Activated CD4-positive, alpha-beta T cell treated with anti-CD3 and anti-CD28 coated beads, Interleukin-2, amount 50 U/mL, for 4 hours (primary cell): ENCODE results near the gene WDR47.
A peak's percentile ranks its signal among the peaks of the same experiment; 100 is the strongest.
"Not testable (repeated sequence)": the region's sequence is repeated elsewhere in the genome, so short reads cannot be mapped to it uniquely, and the experiment has no call there.

Source experiments
- DNase-seq, 2 experiments: peaks; one replicate each; pipeline ENCODE4 v3.0.0-alpha.2; 2020

Gene WDR47

DNA sequence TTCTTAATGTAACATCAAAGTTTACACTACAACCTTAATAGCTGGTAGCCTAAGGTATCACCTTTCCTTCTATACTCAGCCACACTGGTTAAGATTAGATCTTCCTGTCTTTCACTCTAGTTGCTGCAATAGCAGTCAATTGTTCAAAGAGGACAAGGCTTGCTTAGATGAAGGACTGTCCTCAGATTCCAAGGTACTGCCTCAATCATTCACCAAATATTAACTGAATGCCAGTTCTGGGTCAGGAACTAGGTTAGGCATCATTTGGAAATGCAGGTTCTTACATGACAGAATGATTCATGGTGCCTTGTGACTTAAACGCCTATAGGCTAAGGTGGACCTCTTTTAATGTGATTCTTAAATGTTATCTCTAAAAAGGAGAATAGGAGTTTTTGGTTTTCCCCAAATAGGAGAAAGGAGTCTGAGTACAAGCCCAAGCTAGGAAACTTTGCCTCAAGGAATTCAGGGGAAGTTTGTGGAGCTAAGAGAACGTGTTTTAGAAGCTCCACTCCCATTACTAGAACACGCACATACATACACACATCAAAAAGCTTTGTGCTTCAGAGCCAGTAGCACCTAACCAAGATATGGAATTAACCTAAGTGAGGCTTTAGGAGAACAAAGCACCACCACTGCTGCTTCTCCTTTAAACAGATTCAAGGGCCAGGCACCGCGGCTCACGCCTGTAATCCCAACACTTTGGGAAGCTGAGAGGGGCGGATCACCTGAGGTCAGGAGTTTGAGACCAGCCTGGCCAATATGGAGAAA is 8.5 kb upstream of the WDR47 start:
- no peak for DNase-seq

DNA sequence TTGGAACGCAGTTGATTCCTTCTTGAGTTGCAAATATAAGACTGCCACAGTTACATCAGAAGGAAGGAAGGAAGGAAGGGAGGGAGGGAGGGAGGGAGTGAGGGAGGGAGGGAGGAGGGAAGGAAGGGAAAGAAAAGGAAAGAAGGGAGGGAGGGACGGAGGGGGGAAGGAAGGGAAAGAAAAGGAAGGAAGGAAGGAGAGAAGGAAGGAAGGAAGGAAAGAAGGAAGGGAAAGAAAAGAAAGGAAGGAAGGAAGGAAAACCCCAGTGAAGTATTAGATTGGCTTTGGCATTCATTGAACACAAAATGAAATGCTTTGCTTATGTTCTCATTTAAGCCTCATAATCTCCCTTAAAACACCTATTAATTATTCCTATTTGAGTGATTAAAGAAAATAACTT is 6.4 kb upstream of the WDR47 start:
- DNase-seq, result no peak

DNA sequence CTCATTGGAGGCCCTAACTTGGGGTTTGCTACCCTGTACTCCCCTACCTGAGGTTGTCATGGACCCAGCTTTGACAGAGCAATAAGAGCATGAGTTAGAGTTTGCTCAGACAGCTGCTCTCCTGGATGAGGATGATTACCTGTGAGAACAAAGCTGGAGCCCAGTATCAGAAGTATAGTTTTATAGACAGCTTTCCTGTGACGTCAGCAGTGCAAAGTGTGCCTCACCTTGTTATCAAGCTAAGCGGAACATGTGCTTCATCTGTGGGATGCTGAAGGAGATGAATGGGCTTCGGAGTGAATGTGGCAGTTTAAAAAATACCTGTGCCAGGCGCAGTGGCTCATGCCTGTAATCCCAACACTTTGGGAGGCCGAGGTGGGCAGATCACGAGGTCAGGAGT is 5.4 kb upstream of the WDR47 start:
- no peak for DNase-seq

DNA sequence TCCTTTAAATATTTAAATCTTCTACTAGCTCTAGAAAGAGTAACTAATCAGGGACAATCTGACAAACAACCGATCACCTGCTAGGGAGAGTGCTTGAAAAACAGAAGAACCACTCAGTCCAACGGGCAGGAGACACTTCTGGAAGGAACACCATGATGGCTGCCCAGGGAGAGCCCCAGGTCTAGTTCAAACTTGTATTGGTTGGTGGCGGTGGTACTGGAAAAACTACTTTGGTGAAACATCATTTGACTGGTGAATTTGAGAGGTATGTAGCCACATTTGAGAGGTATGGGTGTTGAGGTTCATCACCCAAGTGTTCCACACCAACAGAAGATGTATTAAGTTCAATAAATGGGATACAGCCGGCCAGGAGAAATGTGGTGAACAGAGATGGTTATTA is 4.8 kb upstream of the WDR47 start:
- no peak for DNase-seq

DNA sequence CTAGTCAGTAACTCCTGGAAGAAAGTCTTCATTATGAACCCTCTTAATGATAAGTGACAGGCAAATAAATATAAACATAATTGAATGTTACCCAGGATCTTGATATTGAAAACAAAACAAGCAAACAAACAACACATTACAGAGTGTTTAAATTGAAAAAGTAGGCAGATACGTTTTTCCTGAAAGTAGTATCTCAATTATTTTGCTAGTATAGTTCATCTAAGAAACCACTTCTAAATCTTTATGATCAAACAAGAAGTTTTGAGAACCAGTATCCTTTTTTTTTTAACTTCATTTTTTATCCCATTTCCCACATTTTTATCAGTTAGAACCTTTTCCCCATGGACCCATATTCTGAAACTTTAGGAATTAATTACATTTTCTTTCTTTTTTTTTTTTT is 3.7 kb upstream of the WDR47 start:
- DNase-seq, result no peak

DNA sequence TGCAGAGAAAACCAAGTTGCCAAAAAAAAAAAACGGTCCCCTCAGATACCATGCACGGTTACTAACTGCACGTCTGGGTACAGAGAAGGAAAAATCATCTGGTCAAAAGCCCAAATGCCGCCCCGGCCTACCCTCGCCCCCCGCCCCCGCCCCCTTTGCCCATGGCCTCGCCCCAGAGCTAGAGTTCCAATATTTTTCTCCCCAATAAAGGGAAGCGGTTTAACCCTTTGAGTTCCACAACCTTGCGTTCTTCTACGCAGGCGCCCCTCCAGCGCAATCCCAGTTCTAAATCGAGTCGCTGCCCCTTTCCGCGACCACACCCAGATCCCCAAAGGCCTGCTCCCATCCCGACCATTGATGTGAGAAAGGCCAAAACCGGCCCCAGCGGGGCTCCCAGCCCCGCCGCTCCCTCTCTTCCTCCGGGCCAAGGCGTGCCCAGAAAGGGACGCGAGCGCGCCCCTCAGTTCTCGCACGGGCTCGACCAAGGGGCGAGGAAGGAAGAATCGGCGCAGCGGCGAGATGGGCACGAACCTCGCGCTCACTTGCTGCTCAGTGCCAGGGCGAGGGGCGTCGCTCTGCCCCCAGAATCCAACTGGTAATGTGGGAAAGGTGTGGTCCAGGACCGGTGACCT is 797 bp downstream of the WDR47 start:
- DNase-seq, result peak in 1 of 2 experiments; percentile 1

GRCh38 chr1:109040627-109040988 is 1.3 kb downstream of the WDR47 start:
- no peak for DNase-seq

GRCh38 chr1:109034382-109034781 is 7.5 kb downstream of the WDR47 start:
- DNase-seq, result no peak

- DNase-seq, result not testable (repeated sequence)
Observed at GRCh38 chr1:109029493-109029892, 12.4 kb downstream of the WDR47 start.

GRCh38 chr1:109027841-109028240 is 14.1 kb downstream of the WDR47 start:
- no peak for DNase-seq

DNA sequence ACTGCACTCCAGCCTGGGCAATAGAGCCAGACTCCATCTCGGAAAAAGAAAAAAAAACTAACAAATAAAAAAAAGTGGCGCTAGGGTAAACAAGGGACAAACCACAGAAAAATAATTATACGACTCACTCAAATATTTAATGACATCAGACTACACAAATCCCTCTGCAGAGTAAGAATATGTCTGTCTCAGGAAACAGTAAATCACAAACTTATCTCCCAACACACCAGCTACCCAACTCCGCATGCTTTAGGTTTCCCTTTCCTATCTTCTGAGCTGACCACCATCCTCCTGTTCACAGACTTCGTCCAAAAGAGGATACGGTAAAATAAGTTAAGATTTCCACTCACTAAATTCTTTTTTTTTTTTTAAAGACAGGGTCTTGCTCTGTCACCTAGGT is 16.2 kb downstream of the WDR47 start:
- DNase-seq, result no peak

DNA sequence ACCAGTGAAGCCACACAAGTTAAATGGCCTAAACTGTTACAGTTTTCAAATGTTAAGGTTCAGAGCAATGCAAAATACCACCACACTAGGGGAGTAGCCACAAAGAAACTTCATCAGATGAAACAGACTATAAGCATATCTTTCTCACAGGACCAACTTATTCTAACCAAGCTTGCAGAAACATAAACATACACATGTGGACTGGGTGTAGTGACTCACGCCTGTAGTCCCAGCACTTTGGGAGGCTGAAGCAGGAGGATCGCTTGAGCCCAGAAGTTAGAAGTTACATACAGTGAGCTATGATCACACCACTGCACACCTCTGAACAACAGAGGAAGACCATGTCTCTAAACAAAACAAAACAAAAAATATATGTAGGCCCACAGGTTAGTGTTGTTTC is 17.3 kb downstream of the WDR47 start:
- DNase-seq, result no peak

DNA sequence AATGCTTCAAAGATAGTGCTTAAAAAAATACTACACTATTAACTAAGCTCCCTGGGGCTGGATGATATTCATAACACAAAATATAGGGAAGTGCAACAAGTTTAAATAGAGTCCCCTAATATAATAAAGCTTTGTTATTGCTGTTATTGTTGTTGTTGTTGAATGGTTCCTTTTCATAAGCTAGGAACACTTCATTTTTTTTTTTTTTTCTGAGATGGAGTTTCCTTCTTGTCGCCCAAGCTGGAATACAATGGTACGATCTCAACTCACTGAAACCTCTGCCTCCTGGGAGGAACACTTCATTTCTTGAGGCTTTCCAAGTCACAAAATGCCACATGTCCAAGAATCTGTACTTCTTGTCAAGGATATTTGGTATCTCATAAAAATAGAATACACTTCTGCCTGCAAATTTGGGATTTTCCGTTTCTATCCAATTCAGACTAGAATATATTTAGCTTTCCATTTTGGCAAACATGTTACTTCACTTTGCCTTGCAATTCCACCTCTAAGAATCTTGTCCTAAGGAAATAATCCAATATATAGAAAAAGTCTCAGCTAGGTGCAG is 21.1 kb downstream of the WDR47 start:
- DNase-seq, result no peak

DNA sequence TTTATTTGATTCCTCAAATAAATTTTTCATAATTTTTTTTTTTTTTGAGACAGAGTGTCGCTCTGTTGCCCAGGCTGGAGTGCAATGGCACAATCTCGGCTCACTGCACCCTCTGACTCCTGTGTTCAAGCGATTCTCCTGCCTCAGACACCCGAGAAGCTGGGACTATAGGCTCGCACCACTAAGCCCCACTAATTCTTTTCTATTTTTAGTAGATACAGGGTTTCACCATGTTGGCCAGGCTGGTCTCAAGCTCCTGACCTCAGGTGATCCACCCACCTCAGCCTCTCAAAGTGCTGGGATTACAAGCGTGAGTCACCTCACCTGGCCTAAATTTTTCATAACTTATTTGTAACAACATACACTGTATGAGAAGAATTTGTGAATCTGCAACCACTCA is 24.2 kb downstream of the WDR47 start:
- not testable (repeated sequence) for DNase-seq

DNA sequence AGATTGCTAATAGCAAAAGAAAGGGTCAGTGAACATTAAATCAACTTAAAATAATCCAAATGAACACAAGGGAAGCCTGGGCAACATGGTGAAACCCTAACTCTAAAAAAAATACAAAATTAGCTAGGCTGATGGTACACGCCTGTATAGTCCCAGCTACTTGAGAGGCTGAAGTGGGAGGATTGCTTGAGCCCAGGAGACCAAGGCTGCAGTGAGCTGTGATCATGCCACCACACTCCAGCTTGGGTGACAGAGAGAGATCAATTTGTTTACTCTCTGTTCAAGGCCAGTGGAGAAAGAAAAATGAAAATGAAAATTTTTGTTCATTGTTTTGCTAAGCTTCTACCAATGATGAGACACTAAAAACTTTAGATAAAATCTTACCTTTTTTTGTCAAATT is 24.8 kb downstream of the WDR47 start:
- DNase-seq, result no peak

DNA sequence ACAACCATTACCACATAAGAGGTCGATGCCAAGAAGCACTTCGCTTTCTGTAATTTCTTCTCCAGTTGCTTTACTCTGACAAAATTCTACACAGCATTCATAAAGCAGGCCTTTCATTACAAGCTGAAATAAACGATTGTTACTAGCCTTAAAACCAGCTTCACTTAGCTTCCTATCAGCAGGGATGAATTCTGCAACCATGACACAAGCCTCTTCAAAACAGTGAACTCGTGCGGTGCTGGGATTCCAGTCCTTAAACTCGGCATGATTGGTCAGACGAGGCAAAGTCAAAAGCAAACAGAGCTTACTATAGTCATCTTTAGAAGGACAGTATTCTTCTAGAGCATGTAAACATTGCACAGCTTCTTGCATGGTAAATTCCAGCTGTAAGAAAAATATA is 30.6 kb downstream of the WDR47 start:
- DNase-seq, result no peak

DNA sequence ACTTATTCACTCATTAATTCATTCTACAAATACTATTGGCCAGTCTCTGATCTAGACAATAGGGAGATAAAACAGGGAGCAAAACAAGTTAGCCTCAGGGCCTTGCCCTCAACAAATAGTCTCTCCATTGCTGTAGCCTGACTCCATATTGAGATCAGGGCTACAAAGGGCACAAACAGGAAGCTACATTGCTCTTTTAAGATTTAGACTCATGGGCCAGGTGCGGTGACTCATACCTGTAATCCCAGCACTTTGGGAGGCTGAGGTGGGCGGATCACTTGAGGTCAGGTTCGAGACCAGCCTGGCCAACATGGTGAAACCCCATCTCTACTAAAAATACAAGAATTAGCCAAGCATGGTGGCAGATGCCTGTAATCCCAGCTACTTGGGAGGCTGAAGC is 45.3 kb downstream of the WDR47 start:
- not testable (repeated sequence) for DNase-seq

DNA sequence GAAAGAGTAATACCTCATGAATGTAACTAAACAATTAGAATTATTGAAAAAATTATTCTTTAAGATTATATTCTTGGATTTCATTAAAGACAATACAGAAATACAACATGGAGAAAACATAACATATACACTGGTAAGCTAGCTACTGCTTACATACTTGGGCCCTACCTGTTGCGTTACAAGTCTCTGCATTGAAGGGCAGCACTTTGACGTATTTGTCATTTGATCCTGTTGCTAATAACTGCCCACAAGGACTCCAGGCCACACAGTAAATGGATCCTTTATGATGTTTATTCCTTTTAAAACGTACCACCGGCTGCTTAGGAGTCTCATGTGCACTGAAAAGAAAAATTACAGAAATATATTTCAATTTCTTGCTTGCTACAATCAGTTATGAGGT is 58.8 kb downstream of the WDR47 start:
- DNase-seq, result no peak

DNA sequence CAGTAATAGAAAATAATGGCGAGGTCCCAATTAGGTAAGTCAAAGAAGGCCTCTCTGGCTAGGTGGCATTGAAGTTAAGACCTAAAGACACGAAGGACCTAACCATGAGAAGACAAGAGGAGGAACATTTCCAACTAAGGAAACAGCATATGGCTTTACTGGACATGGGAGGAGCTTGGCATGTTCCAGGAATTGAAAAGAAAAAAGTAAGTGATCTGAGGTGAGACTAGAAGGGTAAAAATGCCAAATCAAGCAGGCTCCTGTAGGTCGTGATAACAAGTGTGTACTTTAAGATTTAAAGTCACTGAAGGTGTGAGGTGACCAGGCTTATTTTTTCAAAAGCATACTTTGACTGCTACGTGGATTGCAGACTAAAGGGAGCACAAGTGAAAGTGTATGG is 65.2 kb downstream of the WDR47 start:
- no peak for DNase-seq

DNA sequence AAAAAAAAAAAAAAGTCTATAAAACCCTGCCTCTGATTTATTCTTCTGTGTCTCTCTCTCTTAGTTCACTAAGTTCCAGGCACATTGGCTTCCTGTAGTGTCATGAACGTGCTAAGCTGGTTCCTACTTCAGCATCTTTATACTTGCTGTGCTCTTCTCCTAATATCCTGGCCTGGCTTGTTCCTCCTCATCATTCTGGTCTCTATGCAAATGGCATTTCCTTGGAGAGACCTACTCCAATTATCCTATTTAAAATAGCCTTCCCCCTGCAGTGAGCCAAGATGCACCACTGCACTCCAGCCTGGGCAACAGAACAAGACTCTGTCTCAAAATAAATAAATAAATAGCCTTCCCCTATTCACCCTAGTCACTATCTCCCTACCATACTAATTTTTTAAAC is 69.0 kb downstream of the WDR47 start:
- no peak for DNase-seq

- DNase-seq, result no peak
Observed at GRCh38 chr1:108969346-108969745, 72.6 kb downstream of the WDR47 start.

DNA sequence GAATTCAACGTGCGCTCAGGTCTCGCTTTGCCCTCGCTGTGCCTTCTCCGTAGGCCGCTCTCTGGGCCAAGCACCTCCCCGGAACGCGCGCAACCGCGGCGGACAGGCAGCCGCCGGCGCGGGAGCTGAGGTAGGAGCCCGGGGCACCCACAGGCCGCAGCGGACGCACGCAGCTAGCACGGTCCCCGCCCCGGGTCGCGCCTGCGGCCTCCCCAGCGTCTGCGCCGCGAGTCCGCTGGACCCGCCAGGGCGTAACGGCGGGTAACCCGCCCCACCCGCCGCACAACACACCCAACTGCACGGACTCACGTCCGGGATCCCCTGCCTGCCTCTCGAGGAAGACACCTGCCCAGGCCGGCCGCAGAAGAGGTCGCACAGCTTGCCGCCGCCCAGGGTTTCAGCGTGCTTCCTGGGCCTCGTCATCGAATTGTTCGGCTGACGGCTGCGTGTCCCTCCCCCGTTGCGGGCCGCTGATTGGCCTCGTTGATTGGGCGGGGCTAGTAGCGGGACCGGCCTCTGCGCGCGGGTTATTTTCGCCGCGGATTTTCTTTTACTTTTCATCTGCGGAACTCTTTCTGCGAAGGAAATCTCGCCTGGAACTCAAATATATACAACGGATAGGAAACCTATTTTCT is 78.7 kb downstream of the WDR47 start, which contains the start of gene CLCC1:
Gene CLCC1, minus strand, starts transcription at position 433 of the 635 bp plus-strand sequence. CDS start 13,047 bp downstream, outside the sequence.
- peak; percentile 88 to 90 for DNase-seq

- DNase-seq, result peak in 1 of 2 experiments; percentile 28
Observed at GRCh38 chr1:108962681-108963051, 79.2 kb downstream of the WDR47 start.
